Uterus (tissue), 2 donors: Measurements from ENCODE around the gene MEST.

Experiments
- CTCF ChIP-seq, 4 experiments: fragments of 200-600 bp in 2 of 4; fragments of 450-650 bp in 2 of 4; sonication (generic) in 2 of 4; IDR thresholded peaks; one replicate each; pipeline ENCODE4 v1.5.1; 2016 to 2019; ENCODE audit warnings: antibody characterized with exemption in 4 of 4, mild to moderate bottlenecking in 2 of 4, moderate library complexity in 1 of 4
- POLR2A ChIP-seq, 2 donors: fragments of 450-650 bp; IDR thresholded peaks; one replicate each; pipeline ENCODE4 v1.6.1; 2016; ENCODE audit warnings: antibody characterized with exemption in 2 of 2, mild to moderate bottlenecking in 1 of 2, moderate library complexity in 1 of 2

- TF ChIP-seq POLR2A (IDR thresholded peaks at IDR 0.05) (no peak), CTCF (IDR thresholded peaks at IDR 0.05) (no peak)
Observed at GRCh38 chr7:130553398-130554029, 61.6 kb downstream of the MEST start.
